ELF-1 (cell line): Measurements from ENCODE around the gene SCAMP1.
"Not testable (repeated sequence)": the region's sequence is repeated elsewhere in the genome, so short reads cannot be mapped to it uniquely, and the experiment has no call there.

Experiments used
- DNase-seq: peaks from one replicate; pipeline ENCODE4 v3.0.0-alpha.2; 2016; ENCODE audit warnings: low read depth, low spot score

The SCAMP1 gene

GRCh38 chr5:78429332-78429980 lies 69.0 kb downstream of the SCAMP1 start:
- no peak for DNase-seq

- DNase-seq: no peak
Observed at GRCh38 chr5:78430866-78431265, 70.4 kb downstream of the SCAMP1 start.

GRCh38 chr5:78433972-78434371 lies 73.6 kb downstream of the SCAMP1 start:
- no peak for DNase-seq

GRCh38 chr5:78447775-78448424 lies 87.5 kb downstream of the SCAMP1 start:
- no peak for DNase-seq

- no peak for DNase-seq
Observed at GRCh38 chr5:78449103-78449502, 88.7 kb downstream of the SCAMP1 start.

- not testable (repeated sequence) for DNase-seq
Observed at GRCh38 chr5:78457507-78457906, 97.1 kb downstream of the SCAMP1 start.

GRCh38 chr5:78458843-78459242 lies 98.4 kb downstream of the SCAMP1 start:
- DNase-seq: no peak

- no peak for DNase-seq
Observed at GRCh38 chr5:78467140-78467539, 106.7 kb downstream of the SCAMP1 start.

GRCh38 chr5:78467752-78468357 lies 107.4 kb downstream of the SCAMP1 start:
- DNase-seq: no peak

GRCh38 chr5:78471896-78472295 lies 111.5 kb downstream of the SCAMP1 start:
- no peak for DNase-seq

GRCh38 chr5:78472469-78473106 lies 112.2 kb downstream of the SCAMP1 start:
- DNase-seq: no peak

GRCh38 chr5:78473751-78474150 lies 113.3 kb downstream of the SCAMP1 start:
- no peak for DNase-seq

GRCh38 chr5:78475370-78475769 lies 115.0 kb downstream of the SCAMP1 start:
- no peak for DNase-seq

- no peak for DNase-seq
Observed at GRCh38 chr5:78476795-78477194, 116.4 kb downstream of the SCAMP1 start.

GRCh38 chr5:78482948-78483347 lies 122.5 kb downstream of the SCAMP1 start:
- no peak for DNase-seq

- no peak for DNase-seq
Observed at GRCh38 chr5:78483809-78484521, 123.5 kb downstream of the SCAMP1 start.

- no peak for DNase-seq
Observed at GRCh38 chr5:78486218-78486617, 125.8 kb downstream of the SCAMP1 start.

GRCh38 chr5:78487846-78488245 lies 127.4 kb downstream of the SCAMP1 start:
- no peak for DNase-seq

GRCh38 chr5:78490709-78491485 lies 130.5 kb downstream of the SCAMP1 start:
- no peak for DNase-seq

GRCh38 chr5:78492224-78492623 lies 131.8 kb downstream of the SCAMP1 start:
- DNase-seq: no peak

- no peak for DNase-seq
Observed at GRCh38 chr5:78492650-78493049, 132.2 kb downstream of the SCAMP1 start.
